ENCODE data around the gene TCAP. TPM values are rescaled to one million over a fixed set of nuclear protein-coding genes. Genes with fewer than 3 reads are reported as not detected.

Gene TCAP
- total and polyA plus RNA-seq, 2 donors from 2014 or later = 1.5 to 1.7 TPM

- intact Hi-C loops (cut with DNase I) = no loop called here
- Histone ChIP-seq H3K9me3 (ENCODE audit: control insufficient read depth in 2 of 3, insufficient read depth in 1 of 3, low read length in 3 of 3) (no peaks in the 10 kb centered on the region), H3K9ac (ENCODE audit: low read length in 3 of 3) (no peak overlapping the region), H3K4me3 (ENCODE audit: low read length in 3 of 3) (no peak overlapping the region), H3K36me3 (ENCODE audit: control insufficient read depth in 2 of 3, insufficient read depth in 3 of 3, low read length in 3 of 3) (peaks cover 0 to 5% (median 2%) of the 10 kb centered on the region in 3 donors), H3K27ac (ENCODE audit: low read depth in 2 of 2, low read length in 2 of 2) (no peak overlapping the region), H3K4me1 (ENCODE audit: control insufficient read depth in 2 of 3, insufficient read depth in 2 of 3, low read depth in 1 of 3, low read length in 3 of 3) (peaks cover 0 to 14% (median 11%) of the 10 kb centered on the region in 3 donors), H3K27me3 (ENCODE audit: control insufficient read depth, insufficient read depth, low read length) (no peaks in the 10 kb centered on the region)
- FAIRE-seq (no peak), DNase-seq (peak in 1 of 5 donors; percentile 40)
- TF ChIP-seq CTCF (IDR thresholded peaks at IDR 0.05; ENCODE audit: borderline replicate concordance, extremely low read depth, insufficient read depth) = no peak
Observed at GRCh38 chr17:39684369-39685192, 19.4 kb downstream of the TCAP start.

- DNase-seq (peak in 1 of 5 donors; percentile 7), FAIRE-seq (no peak)
- peaks cover 0 to 5% (median 0%) of the 10 kb centered on the region in 3 donors for H3K36me3 ChIP-seq (ENCODE audit: control insufficient read depth in 2 of 3, insufficient read depth in 3 of 3, low read length in 3 of 3)
- H3K4me1 ChIP-seq (ENCODE audit: control insufficient read depth in 2 of 3, insufficient read depth in 2 of 3, low read depth in 1 of 3, low read length in 3 of 3) = peaks cover 0 to 11% (median 9%) of the 10 kb centered on the region in 3 donors
- H3K4me3 ChIP-seq (ENCODE audit: low read length in 3 of 3) = peak overlapping the region; percentile 88 to 100 (median 98)
- no peaks in the 10 kb centered on the region for H3K9me3 ChIP-seq (ENCODE audit: control insufficient read depth in 2 of 3, insufficient read depth in 1 of 3, low read length in 3 of 3)
- intact Hi-C loops (cut with DNase I) = no loop called here
- H3K27me3 ChIP-seq (ENCODE audit: control insufficient read depth, insufficient read depth, low read length) = no peaks in the 10 kb centered on the region
- no peak for TF ChIP-seq CTCF (IDR thresholded peaks at IDR 0.05; ENCODE audit: borderline replicate concordance, extremely low read depth, insufficient read depth)
- H3K27ac ChIP-seq (ENCODE audit: low read depth in 2 of 2, low read length in 2 of 2) = peak overlapping the region; percentile 41 to 95
- H3K9ac ChIP-seq (ENCODE audit: low read length in 3 of 3) = peak overlapping the region in 1 of 3 donors; percentile 92
Observed at GRCh38 chr17:39687101-39687545, 22.0 kb downstream of the TCAP start.

GRCh38 chr17:39687546-39688474, 22.7 kb downstream of the TCAP start, which contains the start of gene PGAP3:
PGAP3 (minus strand) TSS chr17:39688057; CDS start chr17:39688014, 43 bp downstream.
- Histone ChIP-seq H3K27me3 (ENCODE audit: control insufficient read depth, insufficient read depth, low read length) (no peaks in the 10 kb centered on the region), H3K27ac (ENCODE audit: low read depth in 2 of 2, low read length in 2 of 2) (peak within 1 kb of the TSS; percentile 95 to 96), H3K4me3 (ENCODE audit: low read length in 3 of 3) (peak within 1 kb of the TSS; percentile 88 to 100 (median 98)), H3K9ac (ENCODE audit: low read length in 3 of 3) (peak within 1 kb of the TSS; percentile 72 to 92 (median 80)), H3K9me3 (ENCODE audit: control insufficient read depth in 2 of 3, insufficient read depth in 1 of 3, low read length in 3 of 3) (no peaks in the 10 kb centered on the region), H3K4me1 (ENCODE audit: control insufficient read depth in 2 of 3, insufficient read depth in 2 of 3, low read depth in 1 of 3, low read length in 3 of 3) (peaks cover 0 to 11% (median 9%) of the 10 kb centered on the region in 3 donors), H3K36me3 (ENCODE audit: control insufficient read depth in 2 of 3, insufficient read depth in 3 of 3, low read length in 3 of 3) (no peaks in the 10 kb centered on the region)
- no peak for TF ChIP-seq CTCF (IDR thresholded peaks at IDR 0.05; ENCODE audit: borderline replicate concordance, extremely low read depth, insufficient read depth)
- peak; percentile 91 to 97 (median 95) for DNase-seq
- intact Hi-C loops (cut with DNase I) = no loop called here
- FAIRE-seq = no peak
